ENCODE results near the gene DLG5. TPM values are rescaled to one million over a fixed set of nuclear protein-coding genes. Genes with fewer than 3 reads are reported as not detected.

DLG5 gene
- total RNA-seq, 1 donor from 2014 or later = 64.5 TPM

DNA sequence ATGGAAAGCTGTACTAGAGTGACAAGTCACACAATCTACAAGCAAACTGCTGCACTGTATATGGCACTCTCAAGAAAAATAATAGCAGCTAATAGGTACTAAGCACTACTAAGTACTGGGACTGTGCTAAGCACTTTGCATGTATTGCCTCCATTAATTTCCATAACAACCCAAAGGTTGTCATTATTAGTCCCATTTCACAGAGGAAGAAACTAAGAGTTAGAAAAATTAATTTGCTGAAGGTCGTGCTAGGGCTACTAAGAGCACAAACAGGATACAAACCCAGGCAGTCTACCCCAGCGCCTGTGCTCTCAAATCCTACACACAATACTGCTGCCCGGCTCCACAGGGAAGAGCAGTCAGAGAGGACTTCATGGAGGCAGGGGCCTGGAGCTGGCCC is 51.7 kb downstream of the DLG5 start:
- no peak overlapping the region for H3K4me3 Mint-ChIP-seq (ENCODE audit: unreplicated experiment)
- H3K27me3 Mint-ChIP-seq (ENCODE audit: unreplicated experiment) = peaks cover 17% of the 10 kb centered on the region
- DNase-seq (ENCODE audit: low spot score) = no peak
- H3K36me3 Mint-ChIP-seq (ENCODE audit: low read depth, unreplicated experiment) = peaks cover 17% of the 10 kb centered on the region
- H3K4me1 Mint-ChIP-seq (ENCODE audit: unreplicated experiment) = peaks cover 65% of the 10 kb centered on the region
- no peaks in the 10 kb centered on the region for H3K9me3 Mint-ChIP-seq (ENCODE audit: unreplicated experiment)
- no peak for TF ChIP-seq CTCF (IDR thresholded peaks at IDR 0.05; ENCODE audit: unreplicated experiment)
- H3K27ac Mint-ChIP-seq (ENCODE audit: unreplicated experiment) = no peak overlapping the region

DNA sequence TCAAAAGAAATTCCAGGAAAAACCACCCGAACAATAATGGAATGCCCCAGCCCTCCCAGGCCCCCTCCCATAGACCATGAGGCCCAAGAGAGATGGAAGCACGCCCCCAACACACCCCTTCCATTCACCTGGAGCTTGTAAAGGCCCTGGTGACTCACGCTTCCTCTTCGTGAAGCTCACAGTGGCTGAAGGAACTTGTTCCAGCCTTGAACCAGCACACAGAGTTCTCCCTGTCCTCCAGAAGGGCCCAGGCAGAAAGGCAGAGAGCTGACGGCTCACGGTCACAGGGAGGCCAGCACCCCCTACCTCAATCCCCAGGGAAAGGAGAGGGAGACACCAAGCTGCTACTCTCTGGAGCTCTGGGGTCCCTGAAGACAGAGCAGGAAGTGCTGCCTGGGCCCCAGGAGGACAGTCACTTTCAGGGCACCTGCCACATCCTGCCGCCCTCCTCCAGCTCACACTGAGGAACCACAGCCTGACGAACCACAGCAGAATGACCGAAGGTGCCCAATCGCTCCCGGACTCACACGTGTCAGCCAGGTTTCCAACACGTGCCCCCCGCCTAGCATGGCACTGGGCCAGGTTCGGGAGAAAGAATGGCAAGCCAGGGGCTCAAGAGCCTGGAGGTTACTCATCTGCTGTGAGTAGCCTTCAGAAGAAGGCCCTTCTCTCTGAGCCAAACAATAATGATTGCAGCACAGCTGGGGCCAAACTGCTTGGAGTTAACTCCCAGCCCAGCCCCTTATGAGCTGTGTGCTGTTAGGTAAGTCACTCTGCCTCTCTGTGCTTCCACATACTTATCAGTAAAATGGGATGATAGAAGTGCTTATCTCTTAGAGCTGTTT is 52.8 kb downstream of the DLG5 start:
- TF ChIP-seq CTCF (IDR thresholded peaks at IDR 0.05; ENCODE audit: unreplicated experiment) = no peak
- peaks cover 10% of the 10 kb centered on the region for H3K36me3 Mint-ChIP-seq (ENCODE audit: low read depth, unreplicated experiment)
- peaks cover 17% of the 10 kb centered on the region for H3K27me3 Mint-ChIP-seq (ENCODE audit: unreplicated experiment)
- H3K4me3 Mint-ChIP-seq (ENCODE audit: unreplicated experiment) = peak overlapping the region; percentile 12
- no peak for DNase-seq (ENCODE audit: low spot score)
- H3K27ac Mint-ChIP-seq (ENCODE audit: unreplicated experiment) = peak overlapping the region; percentile 42
- peaks cover 54% of the 10 kb centered on the region for H3K4me1 Mint-ChIP-seq (ENCODE audit: unreplicated experiment)
- H3K9me3 Mint-ChIP-seq (ENCODE audit: unreplicated experiment) = no peaks in the 10 kb centered on the region

- Mint-ChIP-seq H3K4me1 (ENCODE audit: unreplicated experiment) (peaks cover 47% of the 10 kb centered on the region), H3K36me3 (ENCODE audit: low read depth, unreplicated experiment) (peaks cover 14% of the 10 kb centered on the region), H3K4me3 (ENCODE audit: unreplicated experiment) (no peak overlapping the region), H3K27me3 (ENCODE audit: unreplicated experiment) (peaks cover 16% of the 10 kb centered on the region), H3K9me3 (ENCODE audit: unreplicated experiment) (no peaks in the 10 kb centered on the region), H3K27ac (ENCODE audit: unreplicated experiment) (no peak overlapping the region)
- TF ChIP-seq CTCF (IDR thresholded peaks at IDR 0.05; ENCODE audit: unreplicated experiment) = no peak
- no peak for DNase-seq (ENCODE audit: low spot score)
Measured at GRCh38 chr10:77872947-77873535, 53.5 kb downstream of the DLG5 start.

DNA sequence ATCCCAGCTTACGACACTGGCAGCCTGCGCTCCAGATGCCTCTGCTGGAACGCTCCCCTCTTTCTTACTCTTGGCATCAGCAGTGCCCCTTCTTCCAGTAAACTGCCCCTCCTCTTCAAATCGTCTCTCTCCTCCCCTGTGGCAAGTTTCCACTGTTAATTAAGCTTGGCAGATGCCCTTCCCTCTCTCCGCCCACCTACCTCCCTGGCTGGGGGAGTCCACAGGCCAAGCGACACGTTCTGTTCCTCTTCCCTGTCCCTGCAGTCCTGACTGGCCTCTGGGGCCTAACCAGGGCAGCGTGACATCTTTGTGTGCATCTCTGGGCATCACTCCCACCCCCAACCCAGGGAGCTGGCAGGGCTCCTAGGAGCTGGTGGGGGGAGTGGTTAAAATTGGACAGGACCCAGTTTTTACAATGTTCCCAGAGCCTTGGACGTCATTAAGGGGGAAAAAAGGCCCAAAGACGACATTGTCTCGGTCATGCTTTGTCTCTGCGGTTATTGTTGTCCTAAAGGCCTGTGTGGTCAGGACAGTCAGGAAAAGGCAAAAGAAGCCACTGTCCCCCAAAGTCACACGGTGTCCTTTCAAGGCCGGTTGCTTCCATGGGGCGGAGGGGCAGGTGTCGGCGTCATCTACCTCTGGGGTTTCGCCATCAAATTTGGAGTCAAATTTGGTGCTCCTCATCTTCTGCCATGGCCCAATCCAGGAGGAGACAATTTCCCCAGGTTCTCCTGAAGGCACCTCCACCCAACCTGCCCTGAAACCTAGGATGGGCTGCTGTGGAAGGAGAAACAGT is 54.2 kb downstream of the DLG5 start:
- no peak for TF ChIP-seq CTCF (IDR thresholded peaks at IDR 0.05; ENCODE audit: unreplicated experiment)
- DNase-seq (ENCODE audit: low spot score) = no peak
- Mint-ChIP-seq H3K36me3 (ENCODE audit: low read depth, unreplicated experiment) (peaks cover 19% of the 10 kb centered on the region), H3K4me3 (ENCODE audit: unreplicated experiment) (no peak overlapping the region), H3K4me1 (ENCODE audit: unreplicated experiment) (peaks cover 42% of the 10 kb centered on the region), H3K27me3 (ENCODE audit: unreplicated experiment) (peaks cover 14% of the 10 kb centered on the region), H3K9me3 (ENCODE audit: unreplicated experiment) (no peaks in the 10 kb centered on the region), H3K27ac (ENCODE audit: unreplicated experiment) (peak overlapping the region; percentile 31)

Measured in endothelial cell (in vitro differentiated cells).